Esophagus muscularis mucosa (tissue), 4 donors: ENCODE data around the gene ADAMTS18.

ENCODE experiments used
- EP300 ChIP-seq: sonication (generic); formaldehyde crosslinking; IDR thresholded peaks from one replicate; pipeline ENCODE4 v1.6.1; 2017; ENCODE audit warnings: antibody characterized with exemption
- POLR2A ChIP-seq: fragments of 450-650 bp; IDR thresholded peaks from one replicate; pipeline ENCODE4 v1.6.1; 2017; ENCODE audit warnings: antibody characterized with exemption, moderate library complexity, mild to moderate bottlenecking, low read depth
- POLR2AphosphoS5 ChIP-seq, 2 donors: sonication (generic); formaldehyde crosslinking; IDR thresholded peaks; one replicate each; pipeline ENCODE4 v1.6.1; 2017; ENCODE audit warnings: antibody characterized with exemption in 2 of 2
- TF ChIP-seq, protein P1 (sequence below), 3 experiments: fragments of 200-600 bp in 2 of 3; fragments of 450-650 bp in 1 of 3; sonication (generic) in 2 of 3; IDR thresholded peaks; one replicate each; pipeline ENCODE4 v1.5.1; 2017 to 2019; ENCODE audit warnings: antibody characterized with exemption in 3 of 3, mild to moderate bottlenecking in 2 of 3, moderate library complexity in 1 of 3

GRCh38 chr16:77330332-77331042 is 104.3 kb downstream of the ADAMTS18 start:
- no peak for TF ChIP-seq POLR2AphosphoS5 (IDR thresholded peaks at IDR 0.05)
- TF ChIP-seq, protein P1, sequence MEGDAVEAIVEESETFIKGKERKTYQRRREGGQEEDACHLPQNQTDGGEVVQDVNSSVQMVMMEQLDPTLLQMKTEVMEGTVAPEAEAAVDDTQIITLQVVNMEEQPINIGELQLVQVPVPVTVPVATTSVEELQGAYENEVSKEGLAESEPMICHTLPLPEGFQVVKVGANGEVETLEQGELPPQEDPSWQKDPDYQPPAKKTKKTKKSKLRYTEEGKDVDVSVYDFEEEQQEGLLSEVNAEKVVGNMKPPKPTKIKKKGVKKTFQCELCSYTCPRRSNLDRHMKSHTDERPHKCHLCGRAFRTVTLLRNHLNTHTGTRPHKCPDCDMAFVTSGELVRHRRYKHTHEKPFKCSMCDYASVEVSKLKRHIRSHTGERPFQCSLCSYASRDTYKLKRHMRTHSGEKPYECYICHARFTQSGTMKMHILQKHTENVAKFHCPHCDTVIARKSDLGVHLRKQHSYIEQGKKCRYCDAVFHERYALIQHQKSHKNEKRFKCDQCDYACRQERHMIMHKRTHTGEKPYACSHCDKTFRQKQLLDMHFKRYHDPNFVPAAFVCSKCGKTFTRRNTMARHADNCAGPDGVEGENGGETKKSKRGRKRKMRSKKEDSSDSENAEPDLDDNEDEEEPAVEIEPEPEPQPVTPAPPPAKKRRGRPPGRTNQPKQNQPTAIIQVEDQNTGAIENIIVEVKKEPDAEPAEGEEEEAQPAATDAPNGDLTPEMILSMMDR (IDR thresholded peaks at IDR 0.05), result no peak
- TF ChIP-seq POLR2A, result no peak
- TF ChIP-seq EP300, result no peak
